Measurements from ENCODE around the gene NPR2.

DNA sequence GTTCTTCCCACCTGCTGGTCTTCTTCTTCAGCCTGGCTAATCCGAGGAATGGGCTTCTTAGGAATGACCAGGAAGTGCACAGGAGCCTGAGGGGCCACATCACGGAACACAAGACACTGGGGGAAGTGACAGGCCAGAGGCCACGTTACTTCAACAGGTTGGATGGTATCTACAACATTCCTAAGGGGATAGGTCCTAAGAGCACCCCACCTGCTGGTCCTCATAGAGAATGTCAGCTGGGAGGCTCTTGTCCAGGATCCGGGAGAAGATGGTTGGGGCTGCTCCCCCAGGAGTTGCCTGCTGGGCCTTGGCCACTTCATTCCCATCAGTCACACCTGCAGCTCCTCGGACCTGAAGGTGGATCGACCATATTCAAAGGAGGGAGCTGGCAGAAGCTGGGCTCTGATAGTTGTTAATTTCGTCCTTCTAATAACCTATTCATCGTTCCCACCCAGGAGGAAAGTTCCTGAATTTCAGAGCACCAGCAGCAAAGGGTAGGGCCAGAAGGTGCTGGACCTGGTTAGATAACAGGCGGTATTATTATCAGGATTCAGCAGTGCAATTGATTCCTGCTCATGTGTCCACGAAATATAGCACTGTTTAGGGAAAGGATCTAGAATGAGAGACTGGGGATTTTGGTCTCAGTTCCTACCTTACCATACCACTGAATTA is 22.2 kb downstream of the NPR2 start:
- no peak for TF ChIP-seq NR3C1 (IDR thresholded peaks at IDR 0.05)
- TF ChIP-seq CTCF (IDR thresholded peaks at IDR 0.05), result peak; percentile 37; the same call in 2 of the 3 replicates
- TF ChIP-seq CHD2 (IDR thresholded peaks at IDR 0.05; ENCODE audit: low read length, partially characterized antibody), result no peak
- TF ChIP-seq REST (IDR thresholded peaks at IDR 0.05), result no peak
- no peak for TF ChIP-seq MAX (IDR thresholded peaks at IDR 0.05)
- no peak for TF ChIP-seq POLR2A (IDR thresholded peaks at IDR 0.05; ENCODE audit: low read length)
- TF ChIP-seq GATA3 (IDR thresholded peaks at IDR 0.05; ENCODE audit: borderline replicate concordance), result no peak

Measured in A549 (cell line).